K562 (cell line): ENCODE measurements around the gene ZNF768. TPM values are rescaled to one million over a fixed set of nuclear protein-coding genes. Genes with fewer than 3 reads are reported as not detected.

ENCODE experiments used
- ATAC-seq: fragments of 200-7000 bp; cut with Tn5 transposase; 3 replicates; pipeline ENCODE4 v1.9.1; 2020; ENCODE audit warnings: moderate library complexity
- BruUV-seq: library from RNA; stranded (reverse); fragments of 400-500 nt; replicated peaks from 2 replicates; lab custom pipeline; 2021; lab: Mats Ljungman, UMichigan
- CTCF ChIA-PET: fragments of 300-600 bp; formaldehyde crosslinking; extraction: SDS; loops from one replicate; lab custom pipeline; 2021; ENCODE audit warnings: low intra/inter-chr PET ratio; lab: Yijun Ruan, JAX
- POLR2A ChIA-PET: fragments of 300-600, 350-650 bp; sonication (Branson Sonifier 250); formaldehyde crosslinking; extraction: SDS; loops from one replicate; lab custom pipeline; 2021; ENCODE audit warnings: antibody characterized with exemption, inconsistent platforms; lab: Yijun Ruan, JAX
- DNase-seq, 4 experiments: peaks; one replicate each; pipeline versions ENCODE4 v3.0.0 to v3.0.0-alpha.2; 2011 to 2018; ENCODE audit warnings: low spot score in 3 of 4, mixed read lengths in 3 of 4; ENCODE audit errors: extremely low read depth in 1 of 4
- FAIRE-seq: peaks from 2 replicates; lab custom pipeline; 2011; peaks lifted over from hg19 to GRCh38; lab: Jason Lieb, UNC
- H2AFZ ChIP-seq: 2 replicates; pipeline ENCODE4 v1.6.0; 2011; ENCODE audit warnings: low read depth, low read length, control low read depth, inconsistent platforms
- H3K27ac ChIP-seq: fragments of 200-600 bp; 3 replicates; pipeline ENCODE4 v1.8.0; 2011; ENCODE audit warnings: low read depth, mild to moderate bottlenecking, control low read depth, inconsistent platforms, low read length, moderate library complexity, mixed read lengths; ENCODE audit errors: extremely low read depth
- H3K27me3 ChIP-seq, 2 experiments: fragments of 300-600 bp in 1 of 2; 2 replicates in 1 of 2; 3 replicates in 1 of 2; pipeline versions ENCODE4 v1.6.0 to v1.8.0; 2011; ENCODE audit warnings: inconsistent platforms in 2 of 2, low read length in 2 of 2, mild to moderate bottlenecking in 1 of 2, mixed read lengths in 1 of 2, moderate library complexity in 1 of 2; ENCODE audit not compliant: control insufficient read depth in 2 of 2, insufficient read depth in 2 of 2
- H3K36me3 ChIP-seq: fragments of 300-600 bp; 3 replicates; pipeline ENCODE4 v1.8.0; 2011; ENCODE audit warnings: mild to moderate bottlenecking, low read length, inconsistent platforms; ENCODE audit not compliant: control insufficient read depth, insufficient read depth
- H3K4me1 ChIP-seq, 2 experiments: fragments of 200-600 bp in 1 of 2; replicated peaks in 1 of 2; 2 replicates in 1 of 2; 3 replicates in 1 of 2; pipeline versions ENCODE4 v1.5.1 to v1.8.0; 2011; ENCODE audit warnings: inconsistent platforms in 2 of 2, low read length in 2 of 2, mild to moderate bottlenecking in 1 of 2, mixed read lengths in 1 of 2, moderate library complexity in 1 of 2; ENCODE audit not compliant: control insufficient read depth in 2 of 2, insufficient read depth in 2 of 2
- H3K4me2 ChIP-seq: 2 replicates; pipeline ENCODE4 v1.6.1; 2011; ENCODE audit warnings: low read length, control low read depth, inconsistent platforms, mixed read lengths; ENCODE audit not compliant: insufficient read depth
- H3K4me3 ChIP-seq: fragments of 200-600 bp; sonication (generic), shearing (Covaris generic); 2 replicates; pipeline ENCODE4 v1.5.1; 2016; ENCODE audit warnings: control low read depth, inconsistent platforms
- H3K79me2 ChIP-seq: fragments of 200-600 bp; 3 replicates; pipeline ENCODE4 v1.8.0; 2011; ENCODE audit warnings: low read length, inconsistent platforms; ENCODE audit not compliant: control insufficient read depth, insufficient read depth
- H3K9ac ChIP-seq, 2 experiments: 2 replicates each; pipeline versions ENCODE4 v1.6.0 to v1.6.1; 2011; ENCODE audit warnings: low read depth in 2 of 2, low read length in 2 of 2, control low read depth in 1 of 2, inconsistent platforms in 1 of 2, mild to moderate bottlenecking in 1 of 2, mixed read lengths in 1 of 2; ENCODE audit not compliant: insufficient read depth in 1 of 2
- H3K9me1 ChIP-seq: one replicate; pipeline ENCODE4 v1.6.0; 2011; ENCODE audit warnings: inconsistent platforms, mild to moderate bottlenecking, low read length, moderate library complexity; ENCODE audit not compliant: control insufficient read depth, insufficient read depth
- H3K9me3 ChIP-seq: replicated peaks from 2 replicates; pipeline ENCODE4 v1.5.1; 2011; ENCODE audit warnings: low read depth, low read length, inconsistent platforms; ENCODE audit not compliant: control insufficient read depth, insufficient read depth
- H4K20me1 ChIP-seq: replicated peaks from 2 replicates; pipeline ENCODE4 v1.6.1; 2011; ENCODE audit warnings: low read length, inconsistent platforms, mixed read lengths; ENCODE audit not compliant: control insufficient read depth, insufficient read depth
- EGR1 ChIP-seq: fragments of 450-650 bp; conservative IDR thresholded peaks from 2 replicates; pipeline ENCODE4 v1.6.1; 2017; ENCODE audit warnings: mild to moderate bottlenecking
- HDAC8 ChIP-seq: fragments of 450-650 bp; IDR thresholded peaks from 2 replicates; pipeline ENCODE4 v1.6.1; 2016; ENCODE audit warnings: mild to moderate bottlenecking, missing genetic modification characterization, moderate library complexity, missing compliant biosample characterization
- LCOR ChIP-seq: sonication (generic); formaldehyde crosslinking; IDR thresholded peaks from 2 replicates; pipeline ENCODE4 v1.8.0; 2022; ENCODE audit warnings: mild to moderate bottlenecking, missing genetic modification reagents
- MBD2 ChIP-seq: sonication (generic); IDR thresholded peaks from 2 replicates; pipeline ENCODE4 v1.6.1; 2016; ENCODE audit warnings: low read depth, borderline replicate concordance
- NFIC ChIP-seq: fragments of 450-650 bp; IDR thresholded peaks from 2 replicates; pipeline ENCODE4 v1.6.1; 2017; ENCODE audit warnings: mild to moderate bottlenecking, inconsistent platforms
- POLR2B ChIP-seq: fragments of 450-650 bp; IDR thresholded peaks from 2 replicates; pipeline ENCODE4 v1.6.1; 2018; ENCODE audit warnings: low read depth; ENCODE audit not compliant: partially characterized antibody
- SPI1 ChIP-seq: IDR thresholded peaks from 2 replicates; pipeline ENCODE4 v1.6.1; 2011; ENCODE audit warnings: low read depth, low read length, control low read depth, borderline replicate concordance
- ZFX ChIP-seq: sonication (generic); formaldehyde crosslinking; IDR thresholded peaks from 2 replicates; pipeline ENCODE4 v1.8.0; 2022; ENCODE audit warnings: mild to moderate bottlenecking, missing genetic modification reagents, moderate library complexity
- ZNF561 ChIP-seq: fragments of 450-650 bp; formaldehyde crosslinking; conservative IDR thresholded peaks from 2 replicates; pipeline ENCODE4 v1.4.0; 2020; ENCODE audit warnings: mild to moderate bottlenecking, moderate library complexity
- WGBS: fragments of 100-300 bp; shearing (Covaris generic); methylation state at CpG from one replicate; pipeline ENCODE4 v1.1.6; 2016; ENCODE audit warnings: low coverage, mixed read lengths; ENCODE audit not compliant: insufficient coverage; ENCODE audit errors: missing lambda C conversion rate; 5-methylcytosine and 5-hydroxymethylcytosine counted together
- in situ Hi-C: fragments of 300-500 bp; cut with MboI; formaldehyde crosslinking; loops from 4 replicates; pipeline ENCODE4 v1.15.0; 2018; ENCODE audit warnings: inconsistent platforms, mixed read lengths
- intact Hi-C: fragments of 100-400 bp; cut with micrococcal nuclease; formaldehyde crosslinking; loops from 2 replicates; pipeline ENCODE4 v1.14.2; 2022
- polyA plus RNA-seq, 8 experiments: library from polyadenylated mRNA; depleted of rRNA in 4 of 8; stranded (reverse) in 5 of 8; unstranded in 3 of 8; fragments of >200 nt; fragmentation: Nextera tagmentation in 2 of 8; fragmentation: Illumina TruSeq in 1 of 8; extraction: Ambion mirVana in 2 of 8; extraction: Trizol in 1 of 8; gene quantifications; 2 replicates each; pipeline versions ENCODE4 v1.2.1 to v1.2.3, GENCODE V29; 2011 to 2014; ENCODE audit warnings: inconsistent platforms in 1 of 8, missing spikeins in 1 of 8
- total RNA-seq, 7 experiments: library from RNA; depleted of rRNA in 6 of 7; stranded (reverse); fragments of >200 nt in 6 of 7; fragmentation: Illumina TruSeq in 2 of 7; extraction: Trizol in 2 of 7; gene quantifications; 2 replicates each; pipeline versions ENCODE4 v1.2.1 to v1.2.3, GENCODE V29; 2011 to 2021; ENCODE audit warnings: low replicate concordance in 1 of 7
- TF ChIP-seq, protein P1 (sequence below): fragments of 450-650 bp; IDR thresholded peaks from 2 replicates; pipeline ENCODE4 v1.6.1; 2016; ENCODE audit warnings: mild to moderate bottlenecking

ZNF768 gene
- total and polyA plus RNA-seq, 9 of the 15 experiments (the other 6 are each of a cell fraction or from before 2014, with no cell fraction given): 0.13 to 50.7 (median 26.9) TPM

DNA sequence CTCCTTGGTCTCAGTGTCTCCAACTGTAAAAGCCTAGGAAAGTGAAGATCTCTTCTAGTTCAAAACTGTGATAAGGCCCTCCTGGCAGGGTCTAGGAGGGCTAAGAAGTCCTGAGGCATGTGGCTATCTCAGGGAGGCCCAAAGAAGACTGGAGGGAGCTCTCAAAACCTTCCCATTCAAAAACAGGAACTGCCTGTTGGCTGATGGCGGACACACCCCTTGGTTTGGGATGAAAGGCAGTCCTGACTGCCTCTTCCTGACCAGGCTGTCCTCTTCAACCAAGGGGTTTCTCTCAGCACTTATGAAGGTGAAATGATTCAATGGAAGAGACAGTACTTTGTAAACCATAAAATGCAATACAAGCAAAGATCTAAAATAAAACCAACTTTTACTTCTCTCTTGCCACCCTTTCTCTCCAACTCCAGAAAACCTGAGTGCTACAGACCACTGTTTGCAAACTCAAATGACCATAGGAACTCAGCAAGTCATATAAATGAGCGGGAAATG, 27.1 kb upstream of the ZNF768 start:
- H3K4me2 ChIP-seq: no peak overlapping the region
- WGBS: 57% methylated on average over 2 of the region's 2 CpGs
- peak overlapping the region in 1 of 2 experiments; percentile 68; a peak in 1 of 4 replicates for H3K9ac ChIP-seq
- H3K9me1 ChIP-seq: no peaks in the 10 kb centered on the region
- peaks cover 28% of the 10 kb centered on the region; the same call in 2 of the 3 replicates for H3K36me3 ChIP-seq
- CTCF ChIA-PET: no interaction called here
- in situ Hi-C loops (no loop called here), intact Hi-C loops (no loop called here)
- H4K20me1 ChIP-seq: peaks cover 5% of the 10 kb centered on the region; the same call in 1 of the 2 replicates
- H3K27ac ChIP-seq: peak overlapping the region; percentile 25; the same call in 2 of the 3 replicates
- FAIRE-seq (no peak), ATAC-seq (no peak; the same call in 2 of the 3 replicates), DNase-seq (peak in 1 of 4 experiments; percentile 29)
- H3K79me2 ChIP-seq: peaks cover 30% of the 10 kb centered on the region
- no peaks in the 10 kb centered on the region; the same call in 1 of the 2 replicates for H3K9me3 ChIP-seq
- BruUV-seq: no TSS peak
- H3K4me1 ChIP-seq: peaks cover 30 to 54% of the 10 kb centered on the region in 2 experiments; a peak in 4 of 5 replicates
- no peak overlapping the region for H3K4me3 ChIP-seq
- H2AFZ ChIP-seq: no peak overlapping the region
- peak; percentile 99 for TF ChIP-seq SPI1
- no peak for TF ChIP-seq NFIC
- TF ChIP-seq ZFX: 0 out of 2 replicates have a peak, but pooled peaks have one; percentile 26
- TF ChIP-seq HDAC8 (tag): no peak
- POLR2A ChIA-PET: interaction anchor here (0.6 to 2.6 kb wide), 8 partner anchors 12 to 745 kb away, joined by 3 to 9 read pairs (median 4); partner anchors contain the start of genes ZNF688 and ZNF747
- no peaks in the 10 kb centered on the region for H3K27me3 ChIP-seq

DNA sequence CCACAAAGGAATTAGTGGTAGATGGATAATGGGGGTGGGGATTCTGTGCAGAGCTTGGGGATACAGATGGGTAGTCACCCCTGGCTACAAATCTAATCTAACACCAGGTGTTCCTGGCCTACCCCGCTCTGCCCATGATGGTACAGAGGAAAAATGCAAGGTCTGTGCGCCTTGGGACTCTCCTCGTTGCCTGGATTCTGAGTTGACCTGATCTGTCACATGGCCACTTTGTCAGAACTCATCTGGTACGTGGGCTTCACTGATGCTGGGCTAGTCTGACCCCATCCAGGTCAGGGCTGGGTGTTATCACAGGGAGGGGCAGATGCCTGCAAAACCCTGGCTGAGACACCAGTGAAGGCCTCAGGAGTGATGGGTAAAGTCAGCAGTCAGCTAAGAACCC, 26.6 kb upstream of the ZNF768 start:
- ChIA-PET CTCF (no interaction called here), POLR2A (interaction anchor here (0.7 to 2.6 kb wide), 8 partner anchors 11 to 745 kb away, joined by 3 to 9 read pairs (median 4); partner anchors contain the start of genes ZNF688 and ZNF747)
- peaks cover 5% of the 10 kb centered on the region; the same call in 1 of the 2 replicates for H4K20me1 ChIP-seq
- H3K27ac ChIP-seq: peak overlapping the region; percentile 25; the same call in 2 of the 3 replicates
- WGBS: 70% methylated on average over 4 of the region's 4 CpGs
- no peak overlapping the region for H3K4me3 ChIP-seq
- DNase-seq: no peak
- in situ Hi-C loops: no loop called here
- no peaks in the 10 kb centered on the region for H3K27me3 ChIP-seq
- ATAC-seq: no peak; the same call in 2 of the 3 replicates
- H3K36me3 ChIP-seq: peaks cover 28% of the 10 kb centered on the region; the same call in 2 of the 3 replicates
- FAIRE-seq: no peak
- no peaks in the 10 kb centered on the region for H3K9me1 ChIP-seq
- BruUV-seq: no TSS peak
- peaks cover 30 to 50% of the 10 kb centered on the region in 2 experiments; a peak in 4 of 5 replicates for H3K4me1 ChIP-seq
- H3K9me3 ChIP-seq: no peaks in the 10 kb centered on the region; the same call in 1 of the 2 replicates
- TF ChIP-seq EGR1: no peak
- no peak for TF ChIP-seq LCOR (CRISPR knock-in tag)
- TF ChIP-seq POLR2B: peak; percentile 33
- TF ChIP-seq, protein P1, sequence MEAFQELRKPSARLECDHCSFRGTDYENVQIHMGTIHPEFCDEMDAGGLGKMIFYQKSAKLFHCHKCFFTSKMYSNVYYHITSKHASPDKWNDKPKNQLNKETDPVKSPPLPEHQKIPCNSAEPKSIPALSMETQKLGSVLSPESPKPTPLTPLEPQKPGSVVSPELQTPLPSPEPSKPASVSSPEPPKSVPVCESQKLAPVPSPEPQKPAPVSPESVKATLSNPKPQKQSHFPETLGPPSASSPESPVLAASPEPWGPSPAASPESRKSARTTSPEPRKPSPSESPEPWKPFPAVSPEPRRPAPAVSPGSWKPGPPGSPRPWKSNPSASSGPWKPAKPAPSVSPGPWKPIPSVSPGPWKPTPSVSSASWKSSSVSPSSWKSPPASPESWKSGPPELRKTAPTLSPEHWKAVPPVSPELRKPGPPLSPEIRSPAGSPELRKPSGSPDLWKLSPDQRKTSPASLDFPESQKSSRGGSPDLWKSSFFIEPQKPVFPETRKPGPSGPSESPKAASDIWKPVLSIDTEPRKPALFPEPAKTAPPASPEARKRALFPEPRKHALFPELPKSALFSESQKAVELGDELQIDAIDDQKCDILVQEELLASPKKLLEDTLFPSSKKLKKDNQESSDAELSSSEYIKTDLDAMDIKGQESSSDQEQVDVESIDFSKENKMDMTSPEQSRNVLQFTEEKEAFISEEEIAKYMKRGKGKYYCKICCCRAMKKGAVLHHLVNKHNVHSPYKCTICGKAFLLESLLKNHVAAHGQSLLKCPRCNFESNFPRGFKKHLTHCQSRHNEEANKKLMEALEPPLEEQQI: no peak
- TF ChIP-seq ZNF561 (CRISPR knock-in tag): no peak
- no peak for TF ChIP-seq MBD2
- H3K79me2 ChIP-seq: peaks cover 29% of the 10 kb centered on the region
- intact Hi-C loops: no loop called here
- peak overlapping the region in 1 of 2 experiments; percentile 68; a peak in 1 of 4 replicates for H3K9ac ChIP-seq
- H2AFZ ChIP-seq: no peak overlapping the region
- peak overlapping the region; percentile 12; the same call in 1 of the 2 replicates for H3K4me2 ChIP-seq
